Natural killer cell (primary cell): Measurements from ENCODE around the gene SMPD4. TPM values are rescaled to one million over a fixed set of nuclear protein-coding genes. Genes with fewer than 3 reads are reported as not detected.
"Not testable (repeated sequence)": the region's sequence is repeated elsewhere in the genome, so short reads cannot be mapped to it uniquely, and the experiment has no call there.

ENCODE experiments used
- ATAC-seq, 3 donors: fragments of 150-1000 bp in 2 of 3; fragments of 200-7000 bp in 1 of 3; cut with Tn5 transposase; 1 replicate in 1 of 3; 2 replicates in 2 of 3; pipeline ENCODE4 v1.10.0; 2021; ENCODE audit warnings: mild to moderate bottlenecking in 2 of 3, moderate library complexity in 2 of 3
- DNase-seq, 2 donors: peaks; one replicate each; pipeline versions ENCODE4 v3.0.0 to v3.0.0-alpha.2; 2013 to 2021; ENCODE audit warnings: mixed read lengths in 1 of 2
- H3K27ac ChIP-seq: one replicate; pipeline ENCODE4 v1.5.1; 2013; ENCODE audit warnings: mild to moderate bottlenecking, low read length
- H3K27me3 ChIP-seq: one replicate; pipeline ENCODE4 v1.6.1; 2013; ENCODE audit warnings: low read length; ENCODE audit not compliant: control insufficient read depth, insufficient read depth
- H3K36me3 ChIP-seq: one replicate; pipeline ENCODE4 v1.6.1; 2013; ENCODE audit warnings: low read length; ENCODE audit not compliant: control insufficient read depth, insufficient read depth
- H3K4me1 ChIP-seq: one replicate; pipeline ENCODE4 v1.6.1; 2013; ENCODE audit warnings: low read length; ENCODE audit not compliant: control insufficient read depth, insufficient read depth
- H3K4me3 ChIP-seq: one replicate; pipeline ENCODE4 v1.5.1; 2013; ENCODE audit warnings: low read length
- H3K9me3 ChIP-seq: one replicate; pipeline ENCODE4 v1.6.1; 2013; ENCODE audit warnings: low read length; ENCODE audit not compliant: control insufficient read depth, insufficient read depth
- H3K27ac Mint-ChIP-seq, 2 donors: one replicate each; pipeline ENCODE4 v1.8.0; 2022; ENCODE audit warnings: mild to moderate bottlenecking in 2 of 2, mixed read lengths in 2 of 2, moderate library complexity in 1 of 2
- H3K27me3 Mint-ChIP-seq, 2 donors: one replicate each; pipeline ENCODE4 v1.8.0; 2022; ENCODE audit warnings: low read depth in 2 of 2, mixed read lengths in 2 of 2
- H3K36me3 Mint-ChIP-seq: one replicate; pipeline ENCODE4 v1.8.0; 2022; ENCODE audit warnings: mixed read lengths
- H3K4me1 Mint-ChIP-seq, 2 donors: one replicate each; pipeline ENCODE4 v1.8.0; 2022; ENCODE audit warnings: mixed read lengths in 2 of 2
- H3K4me3 Mint-ChIP-seq: one replicate; pipeline ENCODE4 v1.8.0; 2022; ENCODE audit warnings: mild to moderate bottlenecking, moderate library complexity, mixed read lengths
- H3K9me3 Mint-ChIP-seq, 2 donors: one replicate each; pipeline ENCODE4 v1.8.0; 2022; ENCODE audit warnings: mixed read lengths in 2 of 2
- WGBS: methylation state at CpG from one replicate; pipeline ENCODE4 v1.1.7; 2013; ENCODE audit warnings: missing lambda C conversion rate; ENCODE audit not compliant: insufficient coverage; 5-methylcytosine and 5-hydroxymethylcytosine counted together
- intact Hi-C: fragments of 100-400 bp; cut with micrococcal nuclease; formaldehyde crosslinking; loops from one replicate; pipeline ENCODE4 v1.14.2; 2022
- total RNA-seq, 4 donors: library from RNA; stranded (reverse); fragments of 120-200 nt in 1 of 4; gene quantifications; one replicate each; pipeline versions ENCODE4 v1.2.3 to v1.2.4, GENCODE V29; 2013 to 2022
- TF ChIP-seq, protein P1 (sequence below): fragments of 200-600 bp; IDR thresholded peaks from one replicate; pipeline ENCODE4 v1.8.0; 2022; ENCODE audit warnings: antibody characterized with exemption

SMPD4 gene
- total RNA-seq, 3 donors from 2014 or later (not counting 1 experiment from before 2014, with no cell fraction given) = 77.8 to 81.8 (median 79.0) TPM

DNA sequence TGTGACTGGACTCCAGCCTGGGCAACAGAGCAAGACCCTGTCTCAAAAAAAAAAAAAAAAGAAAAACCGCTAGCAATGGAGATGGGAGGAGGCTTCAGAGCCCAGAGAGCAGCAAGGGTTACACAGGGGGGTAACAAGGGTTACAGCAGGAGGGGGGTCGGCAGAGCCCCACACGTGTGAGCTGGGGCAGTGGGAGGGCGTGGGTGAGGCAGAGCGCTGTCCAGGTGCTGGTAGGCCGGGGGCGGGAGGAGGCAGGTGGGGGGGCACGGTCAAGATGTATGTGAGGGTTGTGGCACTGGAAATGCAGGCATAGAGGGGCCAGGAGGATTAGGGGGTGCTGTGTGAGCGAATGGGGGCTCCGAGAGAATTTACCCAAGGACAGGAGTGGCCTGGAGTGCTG, 4.0 kb upstream of the SMPD4 start:
- H3K9me3 ChIP-seq = no peaks in the 10 kb centered on the region
- Mint-ChIP-seq H3K4me3 (no peak overlapping the region), H3K27ac (peak overlapping the region in 1 of 2 donors; percentile 48), H3K27me3 (no peaks in the 10 kb centered on the region), H3K4me1 (peaks cover 12 to 21% of the 10 kb centered on the region in 2 donors), H3K36me3 (no peaks in the 10 kb centered on the region), H3K9me3 (no peaks in the 10 kb centered on the region)
- WGBS = 72% methylated on average over 3 of the region's 10 CpGs
- TF ChIP-seq, protein P1, sequence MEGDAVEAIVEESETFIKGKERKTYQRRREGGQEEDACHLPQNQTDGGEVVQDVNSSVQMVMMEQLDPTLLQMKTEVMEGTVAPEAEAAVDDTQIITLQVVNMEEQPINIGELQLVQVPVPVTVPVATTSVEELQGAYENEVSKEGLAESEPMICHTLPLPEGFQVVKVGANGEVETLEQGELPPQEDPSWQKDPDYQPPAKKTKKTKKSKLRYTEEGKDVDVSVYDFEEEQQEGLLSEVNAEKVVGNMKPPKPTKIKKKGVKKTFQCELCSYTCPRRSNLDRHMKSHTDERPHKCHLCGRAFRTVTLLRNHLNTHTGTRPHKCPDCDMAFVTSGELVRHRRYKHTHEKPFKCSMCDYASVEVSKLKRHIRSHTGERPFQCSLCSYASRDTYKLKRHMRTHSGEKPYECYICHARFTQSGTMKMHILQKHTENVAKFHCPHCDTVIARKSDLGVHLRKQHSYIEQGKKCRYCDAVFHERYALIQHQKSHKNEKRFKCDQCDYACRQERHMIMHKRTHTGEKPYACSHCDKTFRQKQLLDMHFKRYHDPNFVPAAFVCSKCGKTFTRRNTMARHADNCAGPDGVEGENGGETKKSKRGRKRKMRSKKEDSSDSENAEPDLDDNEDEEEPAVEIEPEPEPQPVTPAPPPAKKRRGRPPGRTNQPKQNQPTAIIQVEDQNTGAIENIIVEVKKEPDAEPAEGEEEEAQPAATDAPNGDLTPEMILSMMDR = no peak
- H3K27me3 ChIP-seq = no peaks in the 10 kb centered on the region
- H3K4me1 ChIP-seq = peaks cover 20% of the 10 kb centered on the region
- no peak for DNase-seq
- no peak for ATAC-seq
- no peaks in the 10 kb centered on the region for H3K36me3 ChIP-seq
- no peak overlapping the region for H3K27ac ChIP-seq
- H3K4me3 ChIP-seq = no peak overlapping the region
- intact Hi-C loops = no loop called here

DNA sequence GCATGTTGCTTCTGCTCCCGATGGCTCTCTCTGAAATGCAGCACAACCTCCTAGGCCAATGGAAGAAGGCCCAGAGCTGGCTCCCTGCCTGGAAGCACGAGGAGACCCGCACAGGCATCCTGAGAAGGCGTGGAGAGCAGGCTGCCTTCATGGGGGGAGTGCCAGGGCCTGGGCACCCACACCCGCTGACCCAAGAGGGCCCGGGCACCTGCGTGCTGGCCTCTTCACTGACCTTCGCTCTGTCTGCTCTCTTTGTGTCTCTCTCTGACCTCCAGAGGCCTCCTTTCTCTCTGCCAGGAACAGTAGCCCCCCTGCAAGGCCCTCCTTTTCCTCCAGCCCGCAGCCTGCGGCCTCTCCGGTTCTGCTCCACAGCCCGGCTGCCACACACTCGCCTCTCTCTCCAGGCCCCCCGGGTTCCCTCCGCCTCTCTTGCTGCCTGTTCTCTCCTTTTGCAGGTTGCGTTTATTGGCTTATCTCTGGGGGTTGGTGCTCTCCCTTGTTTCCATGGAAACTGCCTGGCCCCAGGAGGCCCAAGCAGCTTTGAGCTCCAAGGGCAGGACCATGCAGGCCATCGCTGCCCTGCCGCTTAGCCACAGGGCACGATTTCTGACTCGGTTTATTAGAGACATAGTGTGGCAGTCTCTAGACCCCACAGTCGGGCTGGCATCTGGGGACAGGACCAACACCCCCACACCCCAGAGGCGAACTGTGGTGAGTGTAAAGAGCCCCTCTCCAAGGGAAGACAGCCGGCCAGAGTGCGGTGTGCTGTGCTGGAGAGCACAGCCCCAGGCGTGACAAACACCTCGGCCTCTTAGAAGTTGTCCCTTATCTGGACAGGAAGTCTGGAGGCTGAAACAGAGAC, 2.3 kb upstream of the SMPD4 start:
- no peak for DNase-seq
- Histone ChIP-seq H3K4me1 (peaks cover 25% of the 10 kb centered on the region), H3K4me3 (no peak overlapping the region), H3K27me3 (no peaks in the 10 kb centered on the region), H3K27ac (no peak overlapping the region), H3K9me3 (no peaks in the 10 kb centered on the region), H3K36me3 (no peaks in the 10 kb centered on the region)
- TF ChIP-seq, protein P1 = no peak
- Mint-ChIP-seq H3K4me3 (peak overlapping the region; percentile 78), H3K27me3 (no peaks in the 10 kb centered on the region), H3K9me3 (no peaks in the 10 kb centered on the region), H3K4me1 (peaks cover 12 to 21% of the 10 kb centered on the region in 2 donors), H3K36me3 (no peaks in the 10 kb centered on the region), H3K27ac (peak overlapping the region; percentile 62 to 82)
- WGBS = 95% methylated on average over 26 of the region's 26 CpGs
- intact Hi-C loops = no loop called here
- no peak for ATAC-seq

DNA sequence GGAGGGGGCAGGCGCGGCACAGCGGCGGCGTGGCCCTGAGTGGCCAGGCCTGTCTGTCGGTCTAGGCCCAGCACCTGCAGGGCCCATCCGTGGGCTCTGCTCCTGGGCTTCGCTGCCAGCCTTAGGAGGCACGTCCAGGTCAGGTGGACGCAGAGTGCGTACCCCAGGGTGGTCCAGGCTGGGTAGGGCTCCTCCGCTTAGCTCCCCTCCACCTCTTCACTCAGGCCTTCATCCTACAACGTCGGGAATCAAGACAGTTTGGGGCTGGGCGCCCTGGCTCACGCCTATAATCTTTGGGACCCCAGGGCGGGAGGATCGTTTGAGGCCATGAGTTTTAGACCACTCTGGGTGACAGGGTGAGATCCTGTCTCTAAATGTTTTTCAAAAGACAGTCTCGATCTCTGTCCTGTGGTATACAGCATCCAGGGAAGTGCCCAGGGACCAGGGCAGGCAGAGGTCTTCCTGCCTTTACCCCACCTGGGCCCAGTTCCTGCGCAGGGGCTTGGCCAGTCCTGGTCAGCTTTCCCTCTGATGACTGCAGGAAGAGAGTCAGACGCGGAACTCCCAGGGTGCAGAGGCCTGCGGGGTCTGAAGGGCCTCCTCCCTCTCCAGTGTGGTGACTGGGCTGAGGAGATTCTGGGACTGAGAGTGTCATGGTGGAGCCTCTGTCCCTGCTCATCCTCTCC, 1.6 kb upstream of the SMPD4 start:
- not testable (repeated sequence) for H3K27me3 Mint-ChIP-seq, H3K36me3 ChIP-seq, H3K9me3 ChIP-seq, H3K36me3 Mint-ChIP-seq, H3K9me3 Mint-ChIP-seq, ATAC-seq, H3K27me3 ChIP-seq
- peaks cover 25% of the 10 kb centered on the region for H3K4me1 ChIP-seq
- 37% methylated on average over 22 of the region's 23 CpGs for WGBS
- Mint-ChIP-seq H3K27ac (peak overlapping the region; percentile 62 to 82), H3K4me1 (peaks cover 12 to 24% of the 10 kb centered on the region in 2 donors), H3K4me3 (peak overlapping the region; percentile 49)
- H3K4me3 ChIP-seq = peak overlapping the region; percentile 25
- peak overlapping the region; percentile 25 for H3K27ac ChIP-seq
- DNase-seq = peak in 1 of 2 donors; percentile 22
- intact Hi-C loops = loop anchor here (1.0 kb wide), 1 partner anchor 159 kb away; the partner anchor contains the start of gene IMP4
